GM21381 (cell line): ENCODE measurements around the gene STAB2.
A peak's percentile ranks its signal among the peaks of the same experiment; 100 is the strongest.

Experiments
- ATAC-seq: cut with Tn5 transposase; IDR thresholded peaks from one replicate; pipeline ENCODE4 v1.9.1; 2021; ENCODE audit warnings: mild to moderate bottlenecking, moderate library complexity; ENCODE audit not compliant: unreplicated experiment

The STAB2 gene

DNA sequence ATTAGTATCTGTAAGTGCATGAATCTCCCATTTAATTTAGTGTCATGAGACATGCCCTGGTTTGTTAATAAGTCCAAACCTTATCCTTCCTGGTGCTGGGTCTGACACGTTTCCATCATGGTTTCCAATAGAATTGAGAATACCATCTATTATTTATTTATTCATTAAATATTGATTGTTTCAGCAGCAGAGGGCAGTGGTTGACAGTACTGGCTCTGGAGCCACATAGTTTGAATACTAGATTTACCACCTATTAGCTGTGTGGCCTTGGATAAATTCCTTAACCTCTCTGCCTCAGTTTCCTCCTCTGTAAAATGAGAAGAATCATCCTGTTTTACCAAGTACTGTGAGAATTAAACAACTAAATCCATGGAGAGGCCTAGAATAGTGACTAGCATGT is 941 bp upstream of the STAB2 start:
- ATAC-seq = no peak

DNA sequence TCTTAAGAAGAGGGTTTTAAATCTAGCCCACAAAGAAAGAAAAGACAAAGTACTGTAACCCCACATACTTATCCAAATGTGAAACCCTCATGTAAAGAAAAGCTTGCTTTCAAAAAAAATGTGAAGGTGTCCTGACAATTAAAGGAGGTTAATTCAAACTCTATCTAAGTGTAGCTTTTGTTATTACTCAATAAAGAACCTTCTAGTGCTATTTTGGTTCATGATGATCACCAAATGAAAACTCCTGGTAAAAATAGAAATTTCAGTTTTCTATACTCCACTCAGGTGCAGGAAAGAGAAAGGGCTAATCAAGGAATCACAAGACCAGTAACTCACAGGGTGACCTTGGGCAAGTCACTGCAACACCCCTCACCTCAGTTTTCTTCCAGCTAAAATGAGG is 1.6 kb downstream of the STAB2 start:
- no peak for ATAC-seq

DNA sequence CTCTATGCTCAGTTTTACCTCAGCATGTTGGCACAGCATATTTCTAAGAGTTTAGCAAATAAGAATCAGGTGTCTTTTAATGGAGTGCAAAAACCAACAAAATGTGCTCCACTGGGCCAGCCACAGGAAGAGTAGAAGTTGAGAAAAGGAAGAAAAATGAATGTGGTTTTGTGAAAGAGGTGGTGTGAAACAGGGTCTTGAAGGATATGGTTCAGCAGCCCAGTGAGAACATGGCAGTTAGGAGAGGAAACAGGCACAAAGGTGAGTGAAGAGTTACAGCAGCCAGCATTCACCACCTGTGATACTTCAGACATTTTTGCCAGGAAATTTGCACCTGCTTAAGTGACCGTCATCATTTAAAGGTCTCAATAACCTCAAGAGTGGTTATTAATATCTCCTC is 2.4 kb downstream of the STAB2 start:
- no peak for ATAC-seq

DNA sequence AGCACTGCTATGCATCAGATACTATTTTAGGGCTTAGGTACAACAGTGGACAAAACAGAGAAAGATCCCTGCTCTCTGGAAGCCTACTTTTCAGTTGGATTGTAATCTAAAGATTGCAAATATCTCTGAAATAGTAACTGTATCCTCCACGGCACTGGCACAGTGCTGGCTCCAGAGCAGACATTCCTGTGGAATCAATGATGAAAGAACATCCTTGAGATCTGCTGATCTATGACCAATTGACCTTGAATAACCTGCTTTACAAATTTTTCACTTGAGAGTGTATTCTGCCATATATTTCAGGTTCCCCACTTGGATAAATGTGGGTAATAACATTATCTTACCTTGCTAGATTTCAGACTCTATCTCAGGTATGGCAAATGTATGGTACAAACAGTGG is 3.2 kb downstream of the STAB2 start:
- no peak for ATAC-seq

DNA sequence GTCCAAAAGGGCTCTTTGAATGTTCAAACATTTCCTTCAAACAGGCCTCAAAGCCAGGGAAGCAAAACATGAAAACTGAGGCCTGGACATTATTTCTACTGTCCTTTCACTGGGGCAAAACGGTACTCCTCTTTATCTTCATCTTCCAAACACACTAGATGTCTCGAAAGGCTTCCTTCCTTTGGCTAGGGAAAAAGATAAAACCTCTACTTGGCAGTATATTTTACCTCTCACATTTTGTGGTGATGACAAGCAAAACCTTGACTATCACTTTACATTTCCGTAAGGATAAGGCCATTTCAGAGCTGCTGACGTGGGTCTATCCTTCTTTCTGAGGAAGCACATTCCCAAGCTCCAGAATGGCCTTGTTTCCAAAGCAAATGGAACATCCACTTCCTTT is 9.9 kb downstream of the STAB2 start:
- no peak for ATAC-seq

DNA sequence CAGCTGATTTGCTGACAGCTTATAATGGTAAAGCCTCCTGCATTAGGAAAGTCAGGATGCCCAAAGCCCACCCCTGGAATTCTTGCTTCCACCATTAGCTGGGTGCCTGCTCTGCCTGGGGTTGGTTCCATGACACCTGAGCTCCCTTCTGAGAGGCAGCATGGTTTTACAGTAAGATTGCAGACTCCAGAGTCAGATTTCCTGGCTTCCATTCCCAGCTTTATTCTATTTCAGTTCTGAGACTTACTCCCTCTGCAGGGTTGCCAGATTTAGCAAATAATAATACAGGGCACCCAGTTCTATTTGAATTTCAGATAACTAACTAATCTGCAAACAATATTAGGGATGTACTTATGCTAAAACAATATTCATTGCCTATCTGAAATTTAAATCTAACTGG is 12.2 kb downstream of the STAB2 start:
- ATAC-seq = no peak

DNA sequence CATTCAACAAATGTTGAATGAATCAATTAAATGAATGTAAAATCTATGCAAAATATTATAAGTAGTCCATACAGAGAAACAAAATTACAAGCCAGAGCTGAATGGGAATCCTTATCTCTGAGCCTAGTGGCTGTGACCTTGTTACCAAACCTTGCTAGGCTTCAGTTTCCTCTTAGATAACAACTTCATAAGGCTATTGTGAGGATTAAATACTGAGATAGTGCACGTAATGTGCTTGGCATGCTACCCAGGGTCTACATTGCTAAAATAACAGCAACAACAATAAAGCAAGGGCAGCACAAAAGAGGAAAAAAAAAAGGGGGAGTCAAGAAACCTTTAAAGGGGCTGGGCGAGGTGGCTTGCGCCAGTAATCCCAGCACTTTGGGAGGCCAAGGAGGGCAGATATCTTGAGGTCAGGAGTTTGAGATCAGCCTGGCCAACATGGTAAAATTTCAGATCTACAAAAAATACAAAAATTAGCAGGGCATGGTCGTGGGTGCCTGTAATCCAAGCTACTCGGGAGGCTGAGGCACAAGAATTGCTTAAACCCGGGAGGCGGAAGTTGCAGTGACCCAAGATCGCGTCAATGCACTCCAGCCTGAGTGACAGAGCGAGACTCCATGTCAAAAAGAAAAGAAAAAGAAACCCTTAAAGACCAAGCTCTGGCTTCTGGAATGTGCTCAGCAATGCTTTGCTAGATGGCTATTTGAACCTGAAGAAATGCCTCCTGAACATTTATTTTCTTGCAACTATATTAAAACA is 14.1 kb downstream of the STAB2 start:
- no peak for ATAC-seq

DNA sequence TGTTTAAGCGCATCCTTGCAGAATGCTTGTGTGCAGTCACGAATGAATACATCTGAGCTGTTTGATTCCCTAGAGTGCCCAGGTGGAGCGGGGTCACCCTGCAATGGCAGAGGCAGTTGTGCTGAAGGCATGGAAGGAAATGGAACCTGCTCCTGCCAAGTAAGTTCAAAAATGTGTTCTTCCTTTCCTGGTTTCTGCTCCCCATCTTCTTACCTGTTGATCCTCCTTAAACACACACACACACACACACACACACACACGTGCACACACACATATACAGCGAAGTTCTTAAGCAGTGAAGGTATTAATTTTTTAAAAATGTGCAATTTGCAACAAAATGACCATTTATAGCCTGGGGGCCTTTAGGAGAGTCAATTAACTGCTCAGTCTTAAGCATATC is 33.3 kb downstream of the STAB2 start:
- ATAC-seq = no peak

DNA sequence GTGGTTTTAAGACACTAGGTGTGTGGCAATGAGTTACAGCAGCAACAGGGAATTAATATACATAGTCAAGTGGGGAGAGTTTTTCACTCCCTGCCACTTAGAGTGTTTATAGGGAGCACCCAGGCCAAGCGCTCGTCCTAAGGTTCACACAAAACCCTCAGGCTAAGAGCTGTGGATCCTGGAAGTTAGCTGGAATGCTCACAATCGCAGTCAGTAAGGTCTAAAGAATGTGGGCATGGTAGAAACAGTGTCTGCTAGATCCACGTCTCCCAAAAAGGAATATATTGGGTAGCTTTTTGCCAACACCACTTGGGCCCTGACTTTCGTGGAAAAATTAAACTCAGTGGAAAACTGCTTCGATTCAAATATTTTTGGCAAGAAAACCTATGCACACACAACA is 36.6 kb downstream of the STAB2 start:
- ATAC-seq = no peak

DNA sequence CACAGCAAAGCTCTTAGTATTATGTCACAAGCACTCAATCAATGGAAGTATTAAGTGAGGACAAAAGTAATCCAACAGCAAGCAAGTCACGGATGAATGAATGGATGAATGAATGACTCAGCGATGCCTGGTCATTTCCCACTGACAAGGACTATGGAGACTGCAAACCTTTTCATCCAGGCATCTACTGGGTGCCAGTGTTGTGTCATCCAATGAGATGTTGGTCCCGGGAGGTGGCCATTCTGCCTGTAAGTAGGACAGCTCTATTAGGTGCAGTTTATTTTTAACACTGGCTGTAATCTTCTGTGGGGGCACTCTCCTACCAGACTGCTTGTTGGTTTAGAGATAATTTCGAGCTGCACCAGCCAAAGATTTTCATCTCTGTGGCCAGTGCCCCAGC is 39.4 kb downstream of the STAB2 start:
- no peak for ATAC-seq

DNA sequence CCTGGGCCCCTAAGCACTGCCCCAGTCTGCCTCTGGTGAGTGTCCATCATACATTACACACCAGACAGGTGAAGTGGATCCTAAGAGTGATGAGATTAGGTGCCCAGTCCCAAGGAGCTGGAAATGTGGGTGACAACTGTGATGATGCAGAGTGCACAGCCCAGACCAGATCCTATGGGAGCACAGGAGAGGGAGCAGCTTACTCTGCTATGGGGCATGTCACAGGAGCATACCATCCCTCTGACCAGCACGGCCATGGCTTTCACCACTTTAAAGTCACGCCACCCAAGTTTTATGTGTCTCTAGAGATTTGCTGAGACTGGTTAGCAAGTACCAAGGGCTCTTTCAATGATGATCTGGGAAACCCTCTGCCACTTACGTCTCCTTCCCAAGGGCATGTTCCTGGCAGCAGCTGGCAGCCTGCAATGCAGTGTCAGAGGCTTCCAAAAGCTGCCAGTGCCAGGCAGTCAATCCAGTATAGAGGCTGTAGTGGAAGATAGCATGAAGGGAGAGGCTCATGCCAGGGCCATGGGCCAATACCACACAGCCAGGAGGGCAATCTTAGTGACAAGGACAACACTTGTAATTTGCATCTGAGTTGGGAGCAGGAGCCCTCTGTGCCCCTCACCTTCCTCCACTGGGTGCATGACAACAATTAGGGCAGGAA is 40.2 kb downstream of the STAB2 start:
- ATAC-seq = no peak

DNA sequence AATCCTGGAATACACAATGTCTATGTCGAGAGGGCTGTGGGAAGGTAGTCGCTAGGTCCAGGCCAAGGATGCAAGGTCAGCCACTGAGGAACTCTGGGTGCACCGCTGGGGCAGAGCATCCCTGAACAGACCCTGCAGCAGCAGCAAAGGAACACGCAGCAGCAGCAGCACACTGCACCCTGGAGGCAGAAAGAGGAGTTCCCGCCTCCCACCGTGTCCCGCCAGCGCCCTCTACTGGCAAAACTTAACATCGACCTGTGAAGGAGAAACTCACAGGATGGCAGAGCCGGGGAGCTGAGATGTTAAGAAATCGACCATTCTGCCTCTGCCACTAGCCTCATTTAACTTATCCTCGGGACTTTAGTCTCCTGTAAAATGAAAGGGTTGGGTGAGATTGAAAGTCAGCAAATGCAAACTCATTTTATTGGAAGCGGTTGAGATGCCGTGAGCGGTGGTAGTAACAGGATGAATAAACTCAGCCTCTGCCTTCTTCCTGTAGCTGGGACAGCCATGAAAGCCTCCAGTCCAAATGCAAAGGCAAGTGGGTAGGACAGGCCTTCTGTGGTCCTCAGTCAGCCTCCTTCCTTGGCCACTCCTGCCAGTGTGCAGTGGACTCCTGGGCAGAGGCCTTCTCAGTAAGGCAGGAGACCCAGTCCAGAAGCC is 45.6 kb downstream of the STAB2 start:
- peak; percentile 79 for ATAC-seq

DNA sequence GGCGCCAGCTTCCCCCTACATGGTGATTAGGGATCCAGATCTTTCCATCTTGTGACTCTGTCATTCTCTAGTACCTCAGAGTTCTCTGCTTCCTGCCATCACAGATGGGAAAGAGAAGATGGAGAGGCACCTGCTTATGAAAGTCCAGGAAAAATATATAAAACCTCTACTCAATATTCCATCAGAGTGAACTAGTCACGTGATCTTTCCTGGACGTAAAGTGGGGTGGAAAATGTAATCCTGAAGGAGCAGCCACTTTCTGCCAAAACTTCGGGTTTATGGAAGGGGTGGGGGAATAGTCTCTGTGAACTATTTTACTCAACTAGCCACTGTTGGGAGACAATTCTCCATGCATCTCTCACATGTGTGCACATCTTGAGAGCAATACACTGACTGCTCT is 47.7 kb downstream of the STAB2 start:
- ATAC-seq = no peak

DNA sequence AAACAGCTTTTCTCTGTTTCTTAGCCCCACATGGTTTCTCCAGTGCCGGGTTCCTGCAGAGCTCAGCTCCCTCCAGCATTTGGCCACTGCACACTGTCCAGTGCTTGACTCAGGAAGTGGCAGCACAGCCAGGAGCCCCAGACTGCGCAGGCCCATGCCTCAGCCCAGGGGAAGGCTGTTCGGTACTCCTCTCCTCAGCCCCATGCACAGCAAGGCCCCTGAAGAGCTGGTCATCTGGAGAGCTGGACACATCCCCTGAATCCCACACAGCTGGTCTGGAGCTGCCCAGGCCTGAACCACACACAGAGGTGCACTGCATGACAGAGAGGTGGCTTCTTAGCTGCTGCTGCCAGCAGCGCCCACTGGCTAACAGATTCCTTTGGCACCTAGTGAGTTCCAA is 48.3 kb downstream of the STAB2 start:
- no peak for ATAC-seq

DNA sequence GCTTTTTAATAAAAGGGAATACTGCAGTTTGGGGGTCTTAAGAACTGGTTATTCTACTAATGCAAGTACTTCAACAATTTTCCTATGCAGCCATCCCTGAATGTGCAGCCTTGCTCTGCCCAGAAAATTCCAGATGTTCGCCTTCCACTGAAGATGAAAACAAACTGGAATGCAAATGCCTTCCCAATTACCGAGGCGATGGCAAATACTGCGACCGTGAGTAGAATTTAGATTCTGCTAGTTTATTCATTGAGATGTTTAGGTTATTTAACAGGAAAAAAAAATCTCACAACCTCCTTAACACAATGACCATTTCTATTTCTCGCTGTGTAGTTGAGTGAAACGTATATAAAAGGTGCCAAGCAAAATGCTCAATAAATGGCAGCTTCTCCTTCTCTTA is 49.9 kb downstream of the STAB2 start:
- ATAC-seq = no peak

DNA sequence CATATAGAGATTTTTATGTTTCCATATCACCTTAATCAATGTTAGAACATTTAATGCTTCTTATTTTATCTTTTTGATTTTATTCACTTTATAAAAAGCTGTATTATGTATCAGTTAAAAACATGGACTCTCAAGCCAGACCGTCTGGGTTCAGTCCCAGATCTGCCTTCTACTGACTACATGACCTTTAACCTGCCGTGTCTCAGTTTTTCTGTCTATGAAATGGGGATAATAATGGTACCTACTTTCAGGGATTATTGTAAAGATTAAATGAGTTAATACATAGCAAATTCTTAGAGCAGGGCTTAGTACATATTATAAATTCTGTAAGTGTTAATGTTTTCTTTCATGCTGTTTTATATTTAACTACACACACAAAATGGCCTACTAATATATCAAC is 50.4 kb downstream of the STAB2 start:
- ATAC-seq = no peak

DNA sequence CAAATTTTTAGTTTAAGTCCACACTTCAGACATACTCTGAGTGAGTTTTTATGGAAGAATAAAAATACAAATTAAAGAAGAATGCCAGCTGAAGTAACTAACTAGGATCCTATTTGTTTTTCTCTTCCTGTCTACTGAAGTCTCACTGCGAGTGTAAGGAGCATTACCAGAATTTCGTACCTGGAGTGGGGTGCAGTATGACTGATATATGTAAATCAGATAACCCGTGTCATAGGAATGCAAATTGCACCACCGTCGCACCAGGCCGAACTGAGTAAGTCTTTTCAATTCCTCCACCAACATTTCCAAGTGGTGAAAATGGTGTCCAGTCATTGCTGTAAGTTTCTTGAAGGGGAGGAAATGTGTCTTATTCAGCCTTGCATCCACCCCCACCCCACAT is 52.9 kb downstream of the STAB2 start:
- no peak for ATAC-seq

DNA sequence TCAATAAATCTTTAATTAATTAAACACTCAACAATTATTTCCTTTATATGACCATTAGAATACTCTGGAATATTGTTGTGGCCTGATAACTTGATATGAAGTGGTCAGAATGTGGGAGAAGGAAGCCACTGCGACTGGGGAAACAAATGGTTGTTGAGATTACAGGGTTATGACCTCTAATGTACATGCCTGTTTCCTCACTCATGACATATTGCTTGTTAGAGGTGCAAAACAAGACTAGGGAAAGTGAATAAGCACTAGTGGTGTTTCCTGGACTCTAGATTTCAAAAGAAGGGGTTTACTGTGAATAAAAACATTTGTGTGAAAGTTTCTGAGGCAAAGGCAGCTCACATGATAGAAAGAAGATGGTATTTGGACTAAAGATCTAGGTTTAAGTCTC is 53.3 kb downstream of the STAB2 start:
- ATAC-seq = peak; percentile 36

DNA sequence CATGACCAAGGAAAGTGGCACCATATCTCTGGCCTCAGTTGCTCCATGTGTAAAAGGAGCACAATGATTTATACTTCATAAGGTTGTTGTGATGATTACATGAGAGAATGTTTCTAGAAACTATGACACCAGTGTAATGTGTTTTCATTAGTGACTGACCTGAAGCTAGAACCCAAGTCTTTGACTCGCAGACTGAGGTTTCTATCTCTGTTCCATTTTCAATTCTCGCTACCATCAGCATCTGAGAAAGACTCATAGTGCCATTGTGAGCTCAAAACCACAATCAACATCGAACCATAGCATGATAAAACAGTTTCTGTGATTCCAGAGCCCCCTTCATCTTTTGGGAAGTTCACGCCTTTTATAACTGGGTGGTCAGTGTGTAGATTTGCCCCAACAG is 53.8 kb downstream of the STAB2 start:
- ATAC-seq = peak; percentile 70

DNA sequence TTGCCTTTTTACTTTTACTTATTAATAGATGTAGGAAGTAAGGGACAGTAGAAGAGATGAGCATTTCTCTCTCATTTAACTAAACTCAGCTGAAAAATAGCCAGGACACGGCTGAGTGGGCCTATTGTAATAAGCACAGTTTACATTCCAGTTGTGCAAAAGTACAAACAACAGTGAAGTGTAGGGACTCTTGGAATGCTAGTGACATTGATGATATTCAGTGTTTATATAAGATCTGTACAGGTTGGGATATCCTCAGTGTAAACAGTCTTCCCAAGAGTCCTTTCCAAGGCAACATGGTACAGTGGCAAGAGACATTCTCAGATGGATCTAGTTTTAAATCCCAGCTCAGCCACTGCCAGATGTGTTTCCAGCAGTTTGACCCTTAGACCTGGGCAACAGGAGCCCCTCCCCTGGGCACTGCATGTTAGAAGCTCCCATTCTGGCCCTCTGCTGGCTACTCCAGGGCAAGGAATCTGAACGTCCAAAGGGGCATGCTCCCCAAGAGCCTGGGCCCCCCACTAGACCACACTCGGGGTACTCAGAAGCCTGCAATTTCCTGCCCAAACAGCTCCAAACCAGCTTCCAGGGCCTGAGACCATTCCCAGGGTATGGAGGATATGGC is 55.3 kb downstream of the STAB2 start:
- no peak for ATAC-seq

DNA sequence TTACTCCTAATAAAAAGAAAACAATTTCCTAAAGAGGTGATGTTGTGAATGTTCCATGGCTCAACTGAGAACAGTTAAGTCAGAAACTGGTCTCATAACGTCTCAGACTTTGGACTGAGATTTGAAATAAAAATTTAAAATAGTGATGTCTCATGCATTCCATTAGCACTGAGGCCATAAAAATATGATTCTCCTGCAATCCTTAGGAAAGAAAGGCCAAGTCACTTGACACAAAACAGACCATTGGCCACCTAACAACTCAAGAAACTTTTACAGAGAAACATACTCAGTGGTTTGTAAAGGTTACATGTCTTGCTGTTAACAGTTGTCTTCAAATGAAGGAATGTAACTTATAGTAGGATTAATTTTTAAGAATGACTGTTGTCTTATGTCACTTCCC is 58.1 kb downstream of the STAB2 start:
- no peak for ATAC-seq

DNA sequence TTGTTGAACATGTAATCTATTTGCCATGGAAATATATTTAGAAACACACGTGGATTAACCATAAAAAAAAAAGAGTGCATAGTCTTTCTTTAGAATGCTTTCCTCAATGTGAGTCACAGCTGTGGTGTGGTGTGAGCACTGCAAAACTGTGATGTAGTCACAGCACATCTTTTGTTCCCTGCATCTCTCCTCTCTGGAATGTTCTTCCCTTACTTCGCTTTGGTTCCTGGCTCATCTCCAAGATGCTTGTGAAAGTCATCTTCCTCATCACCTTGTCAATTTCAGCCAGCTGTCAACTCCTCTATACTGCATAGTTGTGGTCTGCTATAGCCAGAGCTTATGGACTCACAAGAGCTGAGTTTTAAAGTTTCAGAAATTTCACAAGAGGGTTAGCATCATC is 60.2 kb downstream of the STAB2 start:
- ATAC-seq = no peak
